HCT116 (cell line): ENCODE data around the gene HOXB3.

Experiments used
- EZH2 ChIP-seq: fragments of 200-600 bp; sonication (generic); IDR thresholded peaks from 2 replicates; pipeline ENCODE4 v1.6.1; 2017; ENCODE audit warnings: antibody characterized with exemption, mixed run types
- POLR2A ChIP-seq: IDR thresholded peaks from 2 replicates; pipeline ENCODE4 v1.7.0; 2011; ENCODE audit warnings: borderline replicate concordance; ENCODE audit not compliant: insufficient read depth, insufficient read length; ENCODE audit errors: extremely low read depth
- RAD21 ChIP-seq: IDR thresholded peaks from 2 replicates; pipeline ENCODE4 v1.6.1; 2012; ENCODE audit warnings: low read depth, mild to moderate bottlenecking
- SIN3A ChIP-seq: IDR thresholded peaks from 2 replicates; pipeline ENCODE4 v1.6.1; 2012; ENCODE audit warnings: low read depth
- YY1 ChIP-seq: IDR thresholded peaks from 2 replicates; pipeline ENCODE4 v1.6.1; 2011; ENCODE audit warnings: low read length, low read depth, moderate library complexity, mild to moderate bottlenecking; ENCODE audit not compliant: insufficient replicate concordance; ENCODE audit errors: extremely low read depth
- TF ChIP-seq, protein P1 (sequence below), 3 experiments: fragments of 200-600 bp in 1 of 3; sonication (generic) in 1 of 3; IDR thresholded peaks in 2 of 3; conservative IDR thresholded peaks in 1 of 3; 2 replicates each; pipeline ENCODE4 v1.5.1; 2012 to 2017; ENCODE audit warnings: low read depth in 2 of 3, low read length in 2 of 3, antibody characterized with exemption in 1 of 3, borderline replicate concordance in 1 of 3, control low read depth in 1 of 3, mild to moderate bottlenecking in 1 of 3, mixed read lengths in 1 of 3, mixed run types in 1 of 3, moderate library complexity in 1 of 3; ENCODE audit not compliant: insufficient read depth in 1 of 3
- TF ChIP-seq, protein P2 (sequence below): IDR thresholded peaks from 2 replicates; pipeline ENCODE4 v1.6.1; 2012
- TF ChIP-seq, protein P3 (sequence below): IDR thresholded peaks from 2 replicates; pipeline ENCODE4 v1.6.1; 2012; ENCODE audit warnings: low read depth

DNA sequence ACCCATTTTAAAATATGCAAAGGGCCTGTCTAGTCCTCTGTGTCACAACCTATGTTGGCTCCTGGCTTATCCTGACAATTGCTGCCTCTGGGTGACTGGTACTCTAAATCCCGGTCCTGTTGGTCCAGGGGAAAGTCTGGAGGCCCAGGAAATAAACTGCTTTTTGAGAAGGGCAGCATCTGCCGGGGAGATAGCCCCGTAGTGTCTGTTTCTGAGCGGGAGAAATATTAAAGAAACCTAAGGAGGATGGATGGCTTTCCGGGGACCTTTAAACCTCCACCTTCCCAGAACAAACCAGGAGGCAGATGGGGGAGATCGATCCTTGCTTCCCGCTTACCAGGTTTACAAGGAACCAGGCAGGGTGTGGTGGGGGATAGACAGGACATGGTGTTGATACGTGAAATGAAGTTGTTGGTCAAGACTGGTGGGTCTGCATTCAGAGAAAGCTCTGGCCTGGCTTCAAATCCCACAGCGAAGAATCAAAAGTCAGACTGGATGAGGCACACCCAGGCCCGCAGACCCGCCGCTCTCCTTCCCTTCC is 48.9 kb downstream of the HOXB3 start:
- TF ChIP-seq POLR2A: no peak
- TF ChIP-seq EZH2: no peak
- TF ChIP-seq, protein P1, sequence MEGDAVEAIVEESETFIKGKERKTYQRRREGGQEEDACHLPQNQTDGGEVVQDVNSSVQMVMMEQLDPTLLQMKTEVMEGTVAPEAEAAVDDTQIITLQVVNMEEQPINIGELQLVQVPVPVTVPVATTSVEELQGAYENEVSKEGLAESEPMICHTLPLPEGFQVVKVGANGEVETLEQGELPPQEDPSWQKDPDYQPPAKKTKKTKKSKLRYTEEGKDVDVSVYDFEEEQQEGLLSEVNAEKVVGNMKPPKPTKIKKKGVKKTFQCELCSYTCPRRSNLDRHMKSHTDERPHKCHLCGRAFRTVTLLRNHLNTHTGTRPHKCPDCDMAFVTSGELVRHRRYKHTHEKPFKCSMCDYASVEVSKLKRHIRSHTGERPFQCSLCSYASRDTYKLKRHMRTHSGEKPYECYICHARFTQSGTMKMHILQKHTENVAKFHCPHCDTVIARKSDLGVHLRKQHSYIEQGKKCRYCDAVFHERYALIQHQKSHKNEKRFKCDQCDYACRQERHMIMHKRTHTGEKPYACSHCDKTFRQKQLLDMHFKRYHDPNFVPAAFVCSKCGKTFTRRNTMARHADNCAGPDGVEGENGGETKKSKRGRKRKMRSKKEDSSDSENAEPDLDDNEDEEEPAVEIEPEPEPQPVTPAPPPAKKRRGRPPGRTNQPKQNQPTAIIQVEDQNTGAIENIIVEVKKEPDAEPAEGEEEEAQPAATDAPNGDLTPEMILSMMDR (IDR thresholded peaks at IDR 0.05 in 2 of 3, conservative IDR thresholded peaks at IDR 0.05 in 1 of 3; ENCODE audit: borderline replicate concordance in 1 of 3, insufficient read depth in 1 of 3, low read depth in 2 of 3, low read length in 2 of 3): no peak
- TF ChIP-seq, protein P2, sequence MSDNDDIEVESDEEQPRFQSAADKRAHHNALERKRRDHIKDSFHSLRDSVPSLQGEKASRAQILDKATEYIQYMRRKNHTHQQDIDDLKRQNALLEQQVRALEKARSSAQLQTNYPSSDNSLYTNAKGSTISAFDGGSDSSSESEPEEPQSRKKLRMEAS: no peak
- TF ChIP-seq, protein P3, sequence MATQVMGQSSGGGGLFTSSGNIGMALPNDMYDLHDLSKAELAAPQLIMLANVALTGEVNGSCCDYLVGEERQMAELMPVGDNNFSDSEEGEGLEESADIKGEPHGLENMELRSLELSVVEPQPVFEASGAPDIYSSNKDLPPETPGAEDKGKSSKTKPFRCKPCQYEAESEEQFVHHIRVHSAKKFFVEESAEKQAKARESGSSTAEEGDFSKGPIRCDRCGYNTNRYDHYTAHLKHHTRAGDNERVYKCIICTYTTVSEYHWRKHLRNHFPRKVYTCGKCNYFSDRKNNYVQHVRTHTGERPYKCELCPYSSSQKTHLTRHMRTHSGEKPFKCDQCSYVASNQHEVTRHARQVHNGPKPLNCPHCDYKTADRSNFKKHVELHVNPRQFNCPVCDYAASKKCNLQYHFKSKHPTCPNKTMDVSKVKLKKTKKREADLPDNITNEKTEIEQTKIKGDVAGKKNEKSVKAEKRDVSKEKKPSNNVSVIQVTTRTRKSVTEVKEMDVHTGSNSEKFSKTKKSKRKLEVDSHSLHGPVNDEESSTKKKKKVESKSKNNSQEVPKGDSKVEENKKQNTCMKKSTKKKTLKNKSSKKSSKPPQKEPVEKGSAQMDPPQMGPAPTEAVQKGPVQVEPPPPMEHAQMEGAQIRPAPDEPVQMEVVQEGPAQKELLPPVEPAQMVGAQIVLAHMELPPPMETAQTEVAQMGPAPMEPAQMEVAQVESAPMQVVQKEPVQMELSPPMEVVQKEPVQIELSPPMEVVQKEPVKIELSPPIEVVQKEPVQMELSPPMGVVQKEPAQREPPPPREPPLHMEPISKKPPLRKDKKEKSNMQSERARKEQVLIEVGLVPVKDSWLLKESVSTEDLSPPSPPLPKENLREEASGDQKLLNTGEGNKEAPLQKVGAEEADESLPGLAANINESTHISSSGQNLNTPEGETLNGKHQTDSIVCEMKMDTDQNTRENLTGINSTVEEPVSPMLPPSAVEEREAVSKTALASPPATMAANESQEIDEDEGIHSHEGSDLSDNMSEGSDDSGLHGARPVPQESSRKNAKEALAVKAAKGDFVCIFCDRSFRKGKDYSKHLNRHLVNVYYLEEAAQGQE: no peak
- TF ChIP-seq YY1: no peak
- TF ChIP-seq SIN3A: no peak
- no peak for TF ChIP-seq RAD21
